GM23338 (cell line): ENCODE data around the gene CPSF4L. TPM values are rescaled to one million over a fixed set of nuclear protein-coding genes. Genes with fewer than 3 reads are reported as not detected.

ENCODE experiments used
- ATAC-seq: fragments of 200-7000 bp; cut with Tn5 transposase; 3 replicates; pipeline ENCODE4 v1.9.1; 2020
- DNase-seq: peaks from one replicate; pipeline ENCODE4 v3.0.0-alpha.2; 2015; ENCODE audit warnings: low spot score
- H2AFZ ChIP-seq: fragments of 200-600 bp; sonication (generic); 2 replicates; pipeline ENCODE4 v1.8.0; 2016; ENCODE audit warnings: antibody characterized with exemption, mild to moderate bottlenecking, moderate library complexity
- H3F3A ChIP-seq: fragments of 200-600 bp; sonication (generic); replicated peaks from 2 replicates; pipeline ENCODE4 v1.8.0; 2017; ENCODE audit warnings: antibody characterized with exemption, mixed run types, low read depth
- H3K27ac ChIP-seq: fragments of 200-600 bp; sonication (generic); 2 replicates; pipeline ENCODE4 v1.6.1; 2016; ENCODE audit warnings: low read depth
- H3K27me3 ChIP-seq: fragments of 200-600 bp; sonication (generic); 2 replicates; pipeline ENCODE4 v1.8.0; 2016; ENCODE audit warnings: mild to moderate bottlenecking, mixed run types, moderate library complexity; ENCODE audit not compliant: insufficient read depth
- H3K36me3 ChIP-seq: fragments of 200-600 bp; sonication (generic); 2 replicates; pipeline ENCODE4 v1.8.0; 2016; ENCODE audit warnings: mild to moderate bottlenecking; ENCODE audit not compliant: insufficient read depth
- H3K4me1 ChIP-seq: fragments of 200-600 bp; sonication (generic); 2 replicates; pipeline ENCODE4 v1.8.0; 2016; ENCODE audit warnings: mild to moderate bottlenecking, moderate library complexity; ENCODE audit not compliant: insufficient read depth
- H3K4me2 ChIP-seq: fragments of 200-600 bp; sonication (generic); 2 replicates; pipeline ENCODE4 v1.7.1; 2017; ENCODE audit warnings: mixed run types
- H3K4me3 ChIP-seq: fragments of 200-600 bp; sonication (generic); 2 replicates; pipeline ENCODE4 v1.6.1; 2016; ENCODE audit warnings: mixed run types
- H3K79me2 ChIP-seq: fragments of 200-600 bp; sonication (generic); replicated peaks from 2 replicates; pipeline ENCODE4 v1.8.0; 2017; ENCODE audit warnings: mild to moderate bottlenecking; ENCODE audit not compliant: insufficient read depth
- H3K9me2 ChIP-seq: fragments of 200-600 bp; sonication (generic); 2 replicates; pipeline ENCODE4 v1.8.0; 2017; ENCODE audit not compliant: insufficient read depth
- H4K20me1 ChIP-seq: fragments of 200-600 bp; sonication (generic); replicated peaks from 2 replicates; pipeline ENCODE4 v1.8.0; 2017; ENCODE audit warnings: mild to moderate bottlenecking; ENCODE audit not compliant: insufficient read depth
- H3K27ac Mint-ChIP-seq: 2 replicates; pipeline ENCODE4 v1.8.0; 2020; ENCODE audit warnings: inconsistent platforms, mild to moderate bottlenecking, moderate library complexity, mixed read lengths
- H3K27me3 Mint-ChIP-seq: 3 replicates; pipeline ENCODE4 v1.8.0; 2022; ENCODE audit warnings: low read depth, mild to moderate bottlenecking, moderate library complexity, mixed read lengths, inconsistent platforms; ENCODE audit not compliant: insufficient read depth, poor library complexity
- H3K36me3 Mint-ChIP-seq: 3 replicates; pipeline ENCODE4 v1.8.0; 2021; ENCODE audit warnings: low read depth, mild to moderate bottlenecking, inconsistent platforms, moderate library complexity, mixed read lengths
- H3K4me1 Mint-ChIP-seq: 3 replicates; pipeline ENCODE4 v1.8.0; 2020; ENCODE audit warnings: mild to moderate bottlenecking, inconsistent platforms, mixed read lengths
- H3K4me3 Mint-ChIP-seq: 3 replicates; pipeline ENCODE4 v1.8.0; 2021; ENCODE audit warnings: moderate library complexity, mild to moderate bottlenecking, inconsistent platforms, mixed read lengths
- H3K9me3 Mint-ChIP-seq: 3 replicates; pipeline ENCODE4 v1.8.0; 2020; ENCODE audit warnings: moderate library complexity, mild to moderate bottlenecking, inconsistent platforms, mixed read lengths
- CREB1 ChIP-seq: fragments of 250-450 bp; sonication (Bioruptor Pico); IDR thresholded peaks from 2 replicates; pipeline ENCODE4 v1.5.0; 2020; ENCODE audit warnings: low read depth, mild to moderate bottlenecking, moderate library complexity
- EZH2 ChIP-seq: fragments of 200-600 bp; sonication (generic); IDR thresholded peaks from one replicate; pipeline ENCODE4 v1.8.0; 2017; ENCODE audit warnings: antibody characterized with exemption, mild to moderate bottlenecking, low read depth; ENCODE audit not compliant: unreplicated experiment
- EZH2phosphoT487 ChIP-seq: fragments of 200-600 bp; sonication (generic); IDR thresholded peaks from one replicate; pipeline ENCODE4 v1.8.1; 2018; ENCODE audit warnings: antibody characterized with exemption; ENCODE audit not compliant: unreplicated experiment
- JUNB ChIP-seq: IDR thresholded peaks from one replicate; pipeline ENCODE4 v1.6.1; 2016; ENCODE audit warnings: antibody characterized with exemption; ENCODE audit not compliant: unreplicated experiment
- NANOG ChIP-seq: IDR thresholded peaks from 2 replicates; pipeline ENCODE4 v1.6.1; 2016; ENCODE audit warnings: antibody characterized with exemption, borderline replicate concordance
- POLR2AphosphoS5 ChIP-seq: IDR thresholded peaks from 2 replicates; pipeline ENCODE4 v1.6.1; 2016; ENCODE audit warnings: antibody characterized with exemption, low read depth
- STAT1 ChIP-seq: IDR thresholded peaks from one replicate; pipeline ENCODE4 v1.6.1; 2016; ENCODE audit warnings: antibody characterized with exemption; ENCODE audit not compliant: unreplicated experiment
- ZNF114 ChIP-seq: fragments of 250-450 bp; sonication (Bioruptor Pico); IDR thresholded peaks from 2 replicates; pipeline ENCODE4 v1.5.0; 2020; ENCODE audit warnings: mild to moderate bottlenecking, moderate library complexity
- ZNF331 ChIP-seq: fragments of 250-450 bp; sonication (Bioruptor Pico); IDR thresholded peaks from 2 replicates; pipeline ENCODE4 v1.5.0; 2020; ENCODE audit warnings: low read depth, mild to moderate bottlenecking, moderate library complexity
- polyA plus RNA-seq: library from polyadenylated mRNA; unstranded; fragments of >200 nt; fragmentation: Nextera tagmentation; extraction: Ambion mirVana; gene quantifications from 2 replicates; pipeline ENCODE4 v1.2.1, GENCODE V29; 2016
- total RNA-seq: library from RNA; depleted of rRNA; stranded (reverse); fragments of >200 nt; shearing (Covaris generic); gene quantifications from 2 replicates; pipeline ENCODE4 v1.2.3, GENCODE V29; 2014
- TF ChIP-seq, protein P1 (sequence below), 2 experiments: fragments of 200-600 bp in 1 of 2; sonication (generic) in 1 of 2; conservative IDR thresholded peaks; 2 replicates each; pipeline versions ENCODE4 v1.5.1 to v1.6.1; 2016 to 2017; ENCODE audit warnings: antibody characterized with exemption in 2 of 2, low read depth in 2 of 2, mild to moderate bottlenecking in 2 of 2, moderate library complexity in 1 of 2
- TF ChIP-seq, protein P2 (sequence below): IDR thresholded peaks from 2 replicates; pipeline ENCODE4 v1.6.1; 2016; ENCODE audit warnings: antibody characterized with exemption
- TF ChIP-seq, protein P3 (sequence below): IDR thresholded peaks from one replicate; pipeline ENCODE4 v1.6.1; 2018; ENCODE audit warnings: antibody characterized with exemption; ENCODE audit not compliant: unreplicated experiment
- TF ChIP-seq, protein P4 (sequence below): fragments of 250-450 bp; sonication (Bioruptor Pico); IDR thresholded peaks from 2 replicates; pipeline ENCODE4 v1.5.0; 2020; ENCODE audit warnings: mild to moderate bottlenecking, moderate library complexity

CPSF4L gene
- total and polyA plus RNA-seq, 2 experiments from 2014 or later = not detected

DNA sequence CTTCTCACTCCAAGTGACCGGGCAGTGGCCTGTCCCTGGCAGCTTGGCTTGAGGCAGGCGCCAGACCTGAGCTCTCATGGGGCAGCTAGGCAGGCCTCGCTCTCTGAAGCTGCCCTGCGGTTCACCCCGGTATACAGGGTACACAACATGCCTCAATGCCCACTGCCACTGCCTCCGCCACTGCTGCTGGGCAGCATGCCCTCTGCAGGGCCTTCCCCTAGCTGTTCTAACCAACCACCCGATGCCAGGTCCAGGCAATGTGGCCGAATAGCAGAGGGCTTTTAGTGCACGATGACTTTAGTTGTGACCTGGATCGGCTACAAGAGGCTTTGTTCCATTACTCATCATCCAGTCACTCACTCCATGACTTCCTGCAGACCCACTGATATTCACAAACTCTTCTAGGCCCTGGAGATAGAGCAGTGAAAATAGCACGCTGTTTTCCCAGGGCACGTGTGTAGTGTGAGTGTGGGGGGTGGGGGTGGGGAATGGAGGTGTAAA, 30.4 kb upstream of the CPSF4L start:
- peaks cover 11% of the 10 kb centered on the region for H3K27me3 Mint-ChIP-seq
- Histone ChIP-seq H3K4me2 (no peak overlapping the region), H3K9me2 (no peaks in the 10 kb centered on the region), H3K27me3 (no peaks in the 10 kb centered on the region), H4K20me1 (no peaks in the 10 kb centered on the region; the same call in 1 of the 2 replicates), H3K36me3 (no peaks in the 10 kb centered on the region), H3K4me3 (no peak overlapping the region), H3K4me1 (no peaks in the 10 kb centered on the region), H2AFZ (no peak overlapping the region), H3F3A (no peaks in the 10 kb centered on the region), H3K27ac (no peak overlapping the region), H3K79me2 (peaks cover 10% of the 10 kb centered on the region; the same call in 1 of the 2 replicates)
- ATAC-seq = no peak
- TF ChIP-seq EZH2 (no peak), STAT1 (no peak), POLR2AphosphoS5 (no peak), NANOG (no peak), ZNF114 (no peak), JUNB (no peak), EZH2phosphoT487 (no peak), ZNF331 (CRISPR knock-in tag) (no peak), CREB1 (CRISPR knock-in tag) (no peak)
- TF ChIP-seq, protein P1, sequence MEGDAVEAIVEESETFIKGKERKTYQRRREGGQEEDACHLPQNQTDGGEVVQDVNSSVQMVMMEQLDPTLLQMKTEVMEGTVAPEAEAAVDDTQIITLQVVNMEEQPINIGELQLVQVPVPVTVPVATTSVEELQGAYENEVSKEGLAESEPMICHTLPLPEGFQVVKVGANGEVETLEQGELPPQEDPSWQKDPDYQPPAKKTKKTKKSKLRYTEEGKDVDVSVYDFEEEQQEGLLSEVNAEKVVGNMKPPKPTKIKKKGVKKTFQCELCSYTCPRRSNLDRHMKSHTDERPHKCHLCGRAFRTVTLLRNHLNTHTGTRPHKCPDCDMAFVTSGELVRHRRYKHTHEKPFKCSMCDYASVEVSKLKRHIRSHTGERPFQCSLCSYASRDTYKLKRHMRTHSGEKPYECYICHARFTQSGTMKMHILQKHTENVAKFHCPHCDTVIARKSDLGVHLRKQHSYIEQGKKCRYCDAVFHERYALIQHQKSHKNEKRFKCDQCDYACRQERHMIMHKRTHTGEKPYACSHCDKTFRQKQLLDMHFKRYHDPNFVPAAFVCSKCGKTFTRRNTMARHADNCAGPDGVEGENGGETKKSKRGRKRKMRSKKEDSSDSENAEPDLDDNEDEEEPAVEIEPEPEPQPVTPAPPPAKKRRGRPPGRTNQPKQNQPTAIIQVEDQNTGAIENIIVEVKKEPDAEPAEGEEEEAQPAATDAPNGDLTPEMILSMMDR (conservative IDR thresholded peaks at IDR 0.05; ENCODE audit: low read depth in 2 of 2) = no peak
- TF ChIP-seq, protein P2, sequence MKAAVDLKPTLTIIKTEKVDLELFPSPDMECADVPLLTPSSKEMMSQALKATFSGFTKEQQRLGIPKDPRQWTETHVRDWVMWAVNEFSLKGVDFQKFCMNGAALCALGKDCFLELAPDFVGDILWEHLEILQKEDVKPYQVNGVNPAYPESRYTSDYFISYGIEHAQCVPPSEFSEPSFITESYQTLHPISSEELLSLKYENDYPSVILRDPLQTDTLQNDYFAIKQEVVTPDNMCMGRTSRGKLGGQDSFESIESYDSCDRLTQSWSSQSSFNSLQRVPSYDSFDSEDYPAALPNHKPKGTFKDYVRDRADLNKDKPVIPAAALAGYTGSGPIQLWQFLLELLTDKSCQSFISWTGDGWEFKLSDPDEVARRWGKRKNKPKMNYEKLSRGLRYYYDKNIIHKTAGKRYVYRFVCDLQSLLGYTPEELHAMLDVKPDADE = no peak
- TF ChIP-seq, protein P3, sequence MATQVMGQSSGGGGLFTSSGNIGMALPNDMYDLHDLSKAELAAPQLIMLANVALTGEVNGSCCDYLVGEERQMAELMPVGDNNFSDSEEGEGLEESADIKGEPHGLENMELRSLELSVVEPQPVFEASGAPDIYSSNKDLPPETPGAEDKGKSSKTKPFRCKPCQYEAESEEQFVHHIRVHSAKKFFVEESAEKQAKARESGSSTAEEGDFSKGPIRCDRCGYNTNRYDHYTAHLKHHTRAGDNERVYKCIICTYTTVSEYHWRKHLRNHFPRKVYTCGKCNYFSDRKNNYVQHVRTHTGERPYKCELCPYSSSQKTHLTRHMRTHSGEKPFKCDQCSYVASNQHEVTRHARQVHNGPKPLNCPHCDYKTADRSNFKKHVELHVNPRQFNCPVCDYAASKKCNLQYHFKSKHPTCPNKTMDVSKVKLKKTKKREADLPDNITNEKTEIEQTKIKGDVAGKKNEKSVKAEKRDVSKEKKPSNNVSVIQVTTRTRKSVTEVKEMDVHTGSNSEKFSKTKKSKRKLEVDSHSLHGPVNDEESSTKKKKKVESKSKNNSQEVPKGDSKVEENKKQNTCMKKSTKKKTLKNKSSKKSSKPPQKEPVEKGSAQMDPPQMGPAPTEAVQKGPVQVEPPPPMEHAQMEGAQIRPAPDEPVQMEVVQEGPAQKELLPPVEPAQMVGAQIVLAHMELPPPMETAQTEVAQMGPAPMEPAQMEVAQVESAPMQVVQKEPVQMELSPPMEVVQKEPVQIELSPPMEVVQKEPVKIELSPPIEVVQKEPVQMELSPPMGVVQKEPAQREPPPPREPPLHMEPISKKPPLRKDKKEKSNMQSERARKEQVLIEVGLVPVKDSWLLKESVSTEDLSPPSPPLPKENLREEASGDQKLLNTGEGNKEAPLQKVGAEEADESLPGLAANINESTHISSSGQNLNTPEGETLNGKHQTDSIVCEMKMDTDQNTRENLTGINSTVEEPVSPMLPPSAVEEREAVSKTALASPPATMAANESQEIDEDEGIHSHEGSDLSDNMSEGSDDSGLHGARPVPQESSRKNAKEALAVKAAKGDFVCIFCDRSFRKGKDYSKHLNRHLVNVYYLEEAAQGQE = no peak
- TF ChIP-seq, protein P4, sequence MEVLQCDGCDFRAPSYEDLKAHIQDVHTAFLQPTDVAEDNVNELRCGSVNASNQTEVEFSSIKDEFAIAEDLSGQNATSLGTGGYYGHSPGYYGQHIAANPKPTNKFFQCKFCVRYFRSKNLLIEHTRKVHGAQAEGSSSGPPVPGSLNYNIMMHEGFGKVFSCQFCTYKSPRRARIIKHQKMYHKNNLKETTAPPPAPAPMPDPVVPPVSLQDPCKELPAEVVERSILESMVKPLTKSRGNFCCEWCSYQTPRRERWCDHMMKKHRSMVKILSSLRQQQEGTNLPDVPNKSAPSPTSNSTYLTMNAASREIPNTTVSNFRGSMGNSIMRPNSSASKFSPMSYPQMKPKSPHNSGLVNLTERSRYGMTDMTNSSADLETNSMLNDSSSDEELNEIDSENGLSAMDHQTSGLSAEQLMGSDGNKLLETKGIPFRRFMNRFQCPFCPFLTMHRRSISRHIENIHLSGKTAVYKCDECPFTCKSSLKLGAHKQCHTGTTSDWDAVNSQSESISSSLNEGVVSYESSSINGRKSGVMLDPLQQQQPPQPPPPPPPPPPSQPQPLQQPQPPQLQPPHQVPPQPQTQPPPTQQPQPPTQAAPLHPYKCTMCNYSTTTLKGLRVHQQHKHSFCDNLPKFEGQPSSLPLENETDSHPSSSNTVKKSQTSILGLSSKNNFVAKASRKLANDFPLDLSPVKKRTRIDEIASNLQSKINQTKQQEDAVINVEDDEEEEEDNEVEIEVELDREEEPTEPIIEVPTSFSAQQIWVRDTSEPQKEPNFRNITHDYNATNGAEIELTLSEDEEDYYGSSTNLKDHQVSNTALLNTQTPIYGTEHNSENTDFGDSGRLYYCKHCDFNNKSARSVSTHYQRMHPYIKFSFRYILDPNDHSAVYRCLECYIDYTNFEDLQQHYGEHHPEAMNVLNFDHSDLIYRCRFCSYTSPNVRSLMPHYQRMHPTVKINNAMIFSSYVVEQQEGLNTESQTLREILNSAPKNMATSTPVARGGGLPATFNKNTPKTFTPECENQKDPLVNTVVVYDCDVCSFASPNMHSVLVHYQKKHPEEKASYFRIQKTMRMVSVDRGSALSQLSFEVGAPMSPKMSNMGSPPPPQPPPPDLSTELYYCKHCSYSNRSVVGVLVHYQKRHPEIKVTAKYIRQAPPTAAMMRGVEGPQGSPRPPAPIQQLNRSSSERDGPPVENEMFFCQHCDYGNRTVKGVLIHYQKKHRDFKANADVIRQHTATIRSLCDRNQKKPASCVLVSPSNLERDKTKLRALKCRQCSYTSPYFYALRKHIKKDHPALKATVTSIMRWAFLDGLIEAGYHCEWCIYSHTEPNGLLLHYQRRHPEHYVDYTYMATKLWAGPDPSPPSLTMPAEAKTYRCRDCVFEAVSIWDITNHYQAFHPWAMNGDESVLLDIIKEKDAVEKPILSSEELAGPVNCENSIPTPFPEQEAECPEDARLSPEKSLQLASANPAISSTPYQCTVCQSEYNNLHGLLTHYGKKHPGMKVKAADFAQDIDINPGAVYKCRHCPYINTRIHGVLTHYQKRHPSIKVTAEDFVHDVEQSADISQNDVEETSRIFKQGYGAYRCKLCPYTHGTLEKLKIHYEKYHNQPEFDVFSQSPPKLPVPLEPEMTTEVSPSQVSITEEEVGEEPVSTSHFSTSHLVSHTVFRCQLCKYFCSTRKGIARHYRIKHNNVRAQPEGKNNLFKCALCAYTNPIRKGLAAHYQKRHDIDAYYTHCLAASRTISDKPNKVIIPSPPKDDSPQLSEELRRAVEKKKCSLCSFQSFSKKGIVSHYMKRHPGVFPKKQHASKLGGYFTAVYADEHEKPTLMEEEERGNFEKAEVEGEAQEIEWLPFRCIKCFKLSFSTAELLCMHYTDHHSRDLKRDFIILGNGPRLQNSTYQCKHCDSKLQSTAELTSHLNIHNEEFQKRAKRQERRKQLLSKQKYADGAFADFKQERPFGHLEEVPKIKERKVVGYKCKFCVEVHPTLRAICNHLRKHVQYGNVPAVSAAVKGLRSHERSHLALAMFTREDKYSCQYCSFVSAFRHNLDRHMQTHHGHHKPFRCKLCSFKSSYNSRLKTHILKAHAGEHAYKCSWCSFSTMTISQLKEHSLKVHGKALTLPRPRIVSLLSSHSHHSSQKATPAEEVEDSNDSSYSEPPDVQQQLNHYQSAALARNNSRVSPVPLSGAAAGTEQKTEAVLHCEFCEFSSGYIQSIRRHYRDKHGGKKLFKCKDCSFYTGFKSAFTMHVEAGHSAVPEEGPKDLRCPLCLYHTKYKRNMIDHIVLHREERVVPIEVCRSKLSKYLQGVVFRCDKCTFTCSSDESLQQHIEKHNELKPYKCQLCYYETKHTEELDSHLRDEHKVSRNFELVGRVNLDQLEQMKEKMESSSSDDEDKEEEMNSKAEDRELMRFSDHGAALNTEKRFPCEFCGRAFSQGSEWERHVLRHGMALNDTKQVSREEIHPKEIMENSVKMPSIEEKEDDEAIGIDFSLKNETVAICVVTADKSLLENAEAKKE = no peak
- peaks cover 19% of the 10 kb centered on the region for H3K4me1 Mint-ChIP-seq
- no peak for DNase-seq
- no peaks in the 10 kb centered on the region for H3K9me3 Mint-ChIP-seq
- H3K27ac Mint-ChIP-seq = no peak overlapping the region
- no peaks in the 10 kb centered on the region for H3K36me3 Mint-ChIP-seq
- no peak overlapping the region for H3K4me3 Mint-ChIP-seq
